K562 (cell line): ENCODE data around the gene TUT4. TPM values are rescaled to one million over a fixed set of nuclear protein-coding genes. Genes with fewer than 3 reads are reported as not detected.
A peak's percentile ranks its signal among the peaks of the same experiment; 100 is the strongest.

Experiments used
- EWSR1 ChIP-seq: fragments of 450-650 bp; IDR thresholded peaks from 2 replicates; pipeline ENCODE4 v1.6.1; 2018; ENCODE audit warnings: borderline replicate concordance, mild to moderate bottlenecking, low read depth, moderate library complexity; ENCODE audit not compliant: partially characterized antibody
- FUS ChIP-seq: fragments of 200-400 bp; formaldehyde crosslinking; optimal IDR thresholded peaks from 2 replicates; pipeline ENCODE3; 2017; ENCODE audit warnings: low read depth, low read length
- JUND ChIP-seq, 2 experiments: IDR thresholded peaks; 2 replicates in 1 of 2; 3 replicates in 1 of 2; pipeline ENCODE4 v1.6.1; 2011; ENCODE audit warnings: borderline replicate concordance in 2 of 2, low read depth in 2 of 2, low read length in 2 of 2, improper control_type of control experiment in 1 of 2, missing biosample characterization in 1 of 2, missing genetic modification characterization in 1 of 2, missing genetic modification reagents in 1 of 2
- MCM3 ChIP-seq: fragments of 450-650 bp; IDR thresholded peaks from 2 replicates; pipeline ENCODE4 v1.6.1; 2016
- RBM15 ChIP-seq: fragments of 200-400 bp; formaldehyde crosslinking; IDR thresholded peaks from 2 replicates; pipeline ENCODE4 v1.6.1; 2018; ENCODE audit warnings: mild to moderate bottlenecking, low read length, moderate library complexity; ENCODE audit not compliant: insufficient read depth
- SIX5 ChIP-seq, 2 experiments: IDR thresholded peaks; 2 replicates each; pipeline ENCODE4 v1.6.1; 2011; ENCODE audit warnings: low read length in 2 of 2, borderline replicate concordance in 1 of 2, low read depth in 1 of 2, mild to moderate bottlenecking in 1 of 2, moderate library complexity in 1 of 2; ENCODE audit not compliant: insufficient read depth in 1 of 2
- SLC30A9 ChIP-seq: fragments of 250-450 bp; sonication (Bioruptor Pico); IDR thresholded peaks from 2 replicates; pipeline ENCODE4 v1.8.0; 2022; ENCODE audit warnings: mild to moderate bottlenecking, moderate library complexity
- XRCC5 ChIP-seq: fragments of 200-400 bp; formaldehyde crosslinking; IDR thresholded peaks from 2 replicates; pipeline ENCODE4 v1.6.1; 2017; ENCODE audit warnings: low read depth, mild to moderate bottlenecking, low read length
- ZBTB1 ChIP-seq: sonication (generic); formaldehyde crosslinking; IDR thresholded peaks from 2 replicates; pipeline ENCODE4 v1.8.1; 2023; ENCODE audit warnings: missing genetic modification reagents, low read depth, mild to moderate bottlenecking, borderline replicate concordance
- ZNF583 ChIP-seq: fragments of 250-450 bp; sonication (Bioruptor Pico); IDR thresholded peaks from 2 replicates; pipeline ENCODE4 v1.4.0; 2020
- ZNF76 ChIP-seq: fragments of 250-450 bp; sonication (Bioruptor Pico); IDR thresholded peaks from 2 replicates; pipeline ENCODE4 v1.4.0; 2020; ENCODE audit warnings: mild to moderate bottlenecking, moderate library complexity, borderline replicate concordance
- ZNF830 ChIP-seq: fragments of 250-450 bp; sonication (Bioruptor Pico); IDR thresholded peaks from 2 replicates; pipeline ENCODE4 v1.5.0; 2021; ENCODE audit warnings: mild to moderate bottlenecking
- polyA plus RNA-seq, 8 experiments: library from polyadenylated mRNA; depleted of rRNA in 4 of 8; stranded (reverse) in 5 of 8; unstranded in 3 of 8; fragments of >200 nt; fragmentation: Nextera tagmentation in 2 of 8; fragmentation: Illumina TruSeq in 1 of 8; extraction: Ambion mirVana in 2 of 8; extraction: Trizol in 1 of 8; gene quantifications; 2 replicates each; pipeline versions ENCODE4 v1.2.1 to v1.2.3, GENCODE V29; 2011 to 2014; ENCODE audit warnings: inconsistent platforms in 1 of 8, missing spikeins in 1 of 8
- total RNA-seq, 7 experiments: library from RNA; depleted of rRNA in 6 of 7; stranded (reverse); fragments of >200 nt in 6 of 7; fragmentation: Illumina TruSeq in 2 of 7; extraction: Trizol in 2 of 7; gene quantifications; 2 replicates each; pipeline versions ENCODE4 v1.2.1 to v1.2.3, GENCODE V29; 2011 to 2021; ENCODE audit warnings: low replicate concordance in 1 of 7
- TF ChIP-seq, protein P1 (sequence below): fragments of 250-450 bp; sonication (Bioruptor Pico); IDR thresholded peaks from 2 replicates; pipeline ENCODE4 v1.9.0; 2021; ENCODE audit warnings: mild to moderate bottlenecking, inconsistent platforms
- TF ChIP-seq, protein P2 (sequence below), 3 experiments: fragments of 200-800 bp in 1 of 3; sonication (Bioruptor generic) in 1 of 3; sonication (generic) in 1 of 3; formaldehyde crosslinking in 1 of 3; IDR thresholded peaks; 2 replicates each; pipeline versions ENCODE4 v1.6.1 to v1.8.0; 2016 to 2022; ENCODE audit warnings: mild to moderate bottlenecking in 2 of 3, missing compliant biosample characterization in 2 of 3, missing genetic modification characterization in 2 of 3, missing genetic modification reagents in 1 of 3
- TF ChIP-seq, protein P3 (sequence below): fragments of 250-450 bp; sonication (Bioruptor Pico); IDR thresholded peaks from 2 replicates; pipeline ENCODE4 v1.9.0; 2021; ENCODE audit warnings: mild to moderate bottlenecking
- TF ChIP-seq, protein P4 (sequence below): sonication (generic); formaldehyde crosslinking; IDR thresholded peaks from 2 replicates; pipeline ENCODE4 v1.8.0; 2022; ENCODE audit warnings: missing genetic modification reagents, mild to moderate bottlenecking, borderline replicate concordance
- TF ChIP-seq, protein P5 (sequence below): fragments of 450-650 bp; IDR thresholded peaks from 2 replicates; pipeline ENCODE4 v1.6.1; 2016; ENCODE audit warnings: low read depth, mild to moderate bottlenecking, moderate library complexity

TUT4 gene
- total and polyA plus RNA-seq, 9 of the 15 experiments (the other 6 are each of a cell fraction or from before 2014, with no cell fraction given), result 15.8 to 53.5 (median 36.7) TPM

DNA sequence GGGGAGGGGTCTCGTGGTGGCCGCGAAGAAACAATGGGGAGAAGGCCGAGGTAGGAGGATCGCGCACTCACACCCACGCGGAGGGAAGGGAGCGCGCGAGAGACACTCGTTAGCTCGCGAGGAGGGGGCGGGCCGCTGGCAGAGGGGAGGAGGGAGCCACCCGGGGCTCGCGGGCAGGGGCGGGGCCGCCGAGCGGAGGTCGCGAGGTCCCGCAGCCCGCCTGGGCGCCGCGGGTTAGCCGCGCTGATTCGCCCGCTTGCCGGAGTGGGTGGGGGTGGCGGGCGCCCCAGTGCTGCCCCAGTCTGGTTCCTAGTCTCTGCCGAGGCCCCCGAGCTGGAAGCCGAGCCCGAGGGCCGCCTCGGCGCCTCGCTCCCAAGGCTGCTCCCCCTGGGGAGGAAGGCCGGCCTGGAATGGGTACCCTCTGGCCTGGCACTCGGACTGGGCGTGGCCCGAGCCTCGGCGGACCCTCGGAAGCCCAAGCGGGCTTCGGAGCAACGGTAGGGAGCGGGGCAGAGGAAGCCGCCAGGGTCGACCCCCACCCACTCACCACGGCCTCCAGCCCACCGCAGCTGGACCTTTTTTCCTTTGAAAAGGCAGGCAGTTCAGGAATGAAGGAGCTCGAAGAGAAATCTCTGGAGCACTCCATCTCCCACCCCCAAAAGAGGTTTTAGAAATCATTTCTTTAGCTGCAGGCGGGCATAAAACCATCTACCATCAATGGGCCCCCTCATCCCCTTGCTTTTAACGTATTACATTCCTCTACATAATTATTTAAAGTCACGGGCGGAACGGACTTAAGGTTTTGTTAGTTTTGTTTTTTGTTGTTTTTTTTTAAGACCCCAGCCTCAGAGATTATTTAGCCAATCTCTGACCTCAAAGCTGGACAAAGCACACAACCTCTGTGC lies 722 bp upstream of the TUT4 start (continued):
- TF ChIP-seq, protein P1, sequence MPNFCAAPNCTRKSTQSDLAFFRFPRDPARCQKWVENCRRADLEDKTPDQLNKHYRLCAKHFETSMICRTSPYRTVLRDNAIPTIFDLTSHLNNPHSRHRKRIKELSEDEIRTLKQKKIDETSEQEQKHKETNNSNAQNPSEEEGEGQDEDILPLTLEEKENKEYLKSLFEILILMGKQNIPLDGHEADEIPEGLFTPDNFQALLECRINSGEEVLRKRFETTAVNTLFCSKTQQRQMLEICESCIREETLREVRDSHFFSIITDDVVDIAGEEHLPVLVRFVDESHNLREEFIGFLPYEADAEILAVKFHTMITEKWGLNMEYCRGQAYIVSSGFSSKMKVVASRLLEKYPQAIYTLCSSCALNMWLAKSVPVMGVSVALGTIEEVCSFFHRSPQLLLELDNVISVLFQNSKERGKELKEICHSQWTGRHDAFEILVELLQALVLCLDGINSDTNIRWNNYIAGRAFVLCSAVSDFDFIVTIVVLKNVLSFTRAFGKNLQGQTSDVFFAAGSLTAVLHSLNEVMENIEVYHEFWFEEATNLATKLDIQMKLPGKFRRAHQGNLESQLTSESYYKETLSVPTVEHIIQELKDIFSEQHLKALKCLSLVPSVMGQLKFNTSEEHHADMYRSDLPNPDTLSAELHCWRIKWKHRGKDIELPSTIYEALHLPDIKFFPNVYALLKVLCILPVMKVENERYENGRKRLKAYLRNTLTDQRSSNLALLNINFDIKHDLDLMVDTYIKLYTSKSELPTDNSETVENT (CRISPR knock-in tag), result 0 out of 2 replicates have a peak, but pooled peaks have one; percentile 26
- TF ChIP-seq EWSR1, result no peak
- no peak for TF ChIP-seq ZNF76 (CRISPR knock-in tag)
- TF ChIP-seq XRCC5, result peak; percentile 29; the same call in 1 of the 2 replicates
- TF ChIP-seq SIX5 (IDR thresholded peaks at IDR 0.05; ENCODE audit: borderline replicate concordance in 1 of 2, insufficient read depth in 1 of 2, low read depth in 1 of 2, low read length in 2 of 2), result no peak
- 0 out of 2 replicates have a peak, but pooled peaks have one; percentile 6 for TF ChIP-seq ZNF583 (CRISPR knock-in tag)
- TF ChIP-seq ZNF830, result no peak
- TF ChIP-seq, protein P2, sequence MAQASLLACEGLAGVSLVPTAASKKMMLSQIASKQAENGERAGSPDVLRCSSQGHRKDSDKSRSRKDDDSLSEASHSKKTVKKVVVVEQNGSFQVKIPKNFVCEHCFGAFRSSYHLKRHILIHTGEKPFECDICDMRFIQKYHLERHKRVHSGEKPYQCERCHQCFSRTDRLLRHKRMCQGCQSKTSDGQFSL (CRISPR knock-in tag; IDR thresholded peaks at IDR 0.05), result 0 out of 2 replicates have a peak, but pooled peaks have one; percentile 28
- TF ChIP-seq, protein P2 (tag; IDR thresholded peaks at IDR 0.05), result no peak
- TF ChIP-seq, protein P3, sequence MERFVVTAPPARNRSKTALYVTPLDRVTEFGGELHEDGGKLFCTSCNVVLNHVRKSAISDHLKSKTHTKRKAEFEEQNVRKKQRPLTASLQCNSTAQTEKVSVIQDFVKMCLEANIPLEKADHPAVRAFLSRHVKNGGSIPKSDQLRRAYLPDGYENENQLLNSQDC (CRISPR knock-in tag), result no peak
- peak; percentile 43 for TF ChIP-seq FUS
- TF ChIP-seq MCM3, result no peak
- peak; percentile 53; the same call in 1 of the 2 replicates for TF ChIP-seq ZBTB1
- no peak for TF ChIP-seq JUND (IDR thresholded peaks at IDR 0.05; ENCODE audit: borderline replicate concordance, low read depth, low read length)
- peak; percentile 10; the same call in 1 of the 3 replicates for TF ChIP-seq JUND (tag; IDR thresholded peaks at IDR 0.05; ENCODE audit: borderline replicate concordance, low read depth, low read length)
- TF ChIP-seq, protein P4, sequence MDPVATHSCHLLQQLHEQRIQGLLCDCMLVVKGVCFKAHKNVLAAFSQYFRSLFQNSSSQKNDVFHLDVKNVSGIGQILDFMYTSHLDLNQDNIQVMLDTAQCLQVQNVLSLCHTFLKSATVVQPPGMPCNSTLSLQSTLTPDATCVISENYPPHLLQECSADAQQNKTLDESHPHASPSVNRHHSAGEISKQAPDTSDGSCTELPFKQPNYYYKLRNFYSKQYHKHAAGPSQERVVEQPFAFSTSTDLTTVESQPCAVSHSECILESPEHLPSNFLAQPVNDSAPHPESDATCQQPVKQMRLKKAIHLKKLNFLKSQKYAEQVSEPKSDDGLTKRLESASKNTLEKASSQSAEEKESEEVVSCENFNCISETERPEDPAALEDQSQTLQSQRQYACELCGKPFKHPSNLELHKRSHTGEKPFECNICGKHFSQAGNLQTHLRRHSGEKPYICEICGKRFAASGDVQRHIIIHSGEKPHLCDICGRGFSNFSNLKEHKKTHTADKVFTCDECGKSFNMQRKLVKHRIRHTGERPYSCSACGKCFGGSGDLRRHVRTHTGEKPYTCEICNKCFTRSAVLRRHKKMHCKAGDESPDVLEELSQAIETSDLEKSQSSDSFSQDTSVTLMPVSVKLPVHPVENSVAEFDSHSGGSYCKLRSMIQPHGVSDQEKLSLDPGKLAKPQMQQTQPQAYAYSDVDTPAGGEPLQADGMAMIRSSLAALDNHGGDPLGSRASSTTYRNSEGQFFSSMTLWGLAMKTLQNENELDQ (CRISPR knock-in tag), result no peak
- TF ChIP-seq, protein P5, sequence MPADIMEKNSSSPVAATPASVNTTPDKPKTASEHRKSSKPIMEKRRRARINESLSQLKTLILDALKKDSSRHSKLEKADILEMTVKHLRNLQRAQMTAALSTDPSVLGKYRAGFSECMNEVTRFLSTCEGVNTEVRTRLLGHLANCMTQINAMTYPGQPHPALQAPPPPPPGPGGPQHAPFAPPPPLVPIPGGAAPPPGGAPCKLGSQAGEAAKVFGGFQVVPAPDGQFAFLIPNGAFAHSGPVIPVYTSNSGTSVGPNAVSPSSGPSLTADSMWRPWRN, result no peak
- TF ChIP-seq SLC30A9 (CRISPR knock-in tag), result no peak
- TF ChIP-seq RBM15, result no peak
